ENCODE results near the gene TTLL11. TPM values are rescaled to one million over a fixed set of nuclear protein-coding genes. Genes with fewer than 3 reads are reported as not detected.

Gene TTLL11
- total RNA-seq, 1 experiment from 2014 or later: 1.5 TPM

DNA sequence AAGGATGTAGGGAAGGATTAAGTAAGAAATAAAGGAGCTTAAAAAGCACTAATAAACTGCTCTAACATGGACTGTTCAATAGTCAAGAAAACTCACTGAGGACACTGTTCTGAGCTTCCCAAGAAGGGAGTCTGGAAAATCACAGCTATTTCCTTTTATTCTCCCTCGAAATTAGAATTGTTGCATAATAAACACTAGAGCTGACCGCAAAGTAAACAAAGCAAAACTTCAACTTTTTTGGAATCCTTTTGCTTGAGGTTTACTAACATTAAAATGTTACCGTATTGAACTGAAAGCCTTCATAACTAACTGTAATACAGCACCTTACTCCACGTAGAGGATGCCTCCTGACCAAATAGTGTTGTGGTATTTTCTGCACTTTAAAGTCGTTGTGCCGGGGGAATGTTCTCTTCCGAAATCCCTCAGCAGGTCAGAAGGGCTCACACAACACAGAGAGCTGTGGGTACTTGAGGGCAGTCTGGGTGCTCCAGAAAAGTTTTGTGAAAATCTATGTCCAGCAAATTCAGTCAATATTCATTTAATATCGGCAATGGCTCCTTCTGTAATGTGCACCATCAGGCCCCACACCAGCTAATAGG lies 59.2 kb downstream of the TTLL11 start:
- Histone ChIP-seq H3T11ph (ENCODE audit: low read length) (no peak overlapping the region), H3K56ac (ENCODE audit: insufficient read length, low read depth, low read length) (no peak overlapping the region), H4K91ac (ENCODE audit: insufficient read length, low read depth, low read length) (no peak overlapping the region), H2BK5ac (ENCODE audit: insufficient read length, low read length) (no peak overlapping the region), H3K27me3 (ENCODE audit: insufficient read depth, low read length) (no peaks in the 10 kb centered on the region), H3K23me2 (ENCODE audit: insufficient read length, low read depth, low read length, poor library complexity, severe bottlenecking) (no peaks in the 10 kb centered on the region), H4K20me1 (ENCODE audit: control insufficient read depth, insufficient read depth, insufficient read length) (no peaks in the 10 kb centered on the region), H3K4ac (ENCODE audit: low read depth, low read length) (no peak overlapping the region), H3K79me1 (ENCODE audit: insufficient read depth, low read depth, low read length, poor library complexity, severe bottlenecking) (no peaks in the 10 kb centered on the region), H2AFZ (ENCODE audit: low read length) (no peak overlapping the region), H3K4me1 (ENCODE audit: insufficient read depth, low read length) (peaks cover 3% of the 10 kb centered on the region; the same call in 1 of the 2 replicates), H3K14ac (ENCODE audit: insufficient read depth, low read length) (no peak overlapping the region), H3K23ac (ENCODE audit: insufficient read length, low read depth, low read length) (no peak overlapping the region), H2BK120ac (ENCODE audit: low read depth, low read length, poor library complexity, severe bottlenecking) (no peak overlapping the region), H3K79me2 (ENCODE audit: insufficient read depth, low read length) (no peaks in the 10 kb centered on the region), H2BK20ac (ENCODE audit: low read depth, low read length, poor library complexity, severe bottlenecking) (no peak overlapping the region), H3K18ac (ENCODE audit: insufficient read length, low read depth, low read length) (no peak overlapping the region), H3K9me3 (ENCODE audit: control insufficient read depth, low read depth, low read length) (no peaks in the 10 kb centered on the region), H3K9ac (ENCODE audit: extremely low read depth, insufficient read length, low read length) (no peak overlapping the region), H3K4me2 (ENCODE audit: insufficient read depth, insufficient read length, low read length) (no peak overlapping the region), H2BK15ac (ENCODE audit: low read depth, low read length) (no peak overlapping the region), H3K27ac (ENCODE audit: insufficient read length, low read depth, low read length) (no peak overlapping the region), H4K8ac (replicated peaks; ENCODE audit: insufficient read length, low read depth, low read length) (no peak overlapping the region), H2BK12ac (ENCODE audit: insufficient read length, low read depth, low read length) (no peak overlapping the region), H2AK5ac (ENCODE audit: insufficient read length, low read length) (no peak overlapping the region), H4K5ac (ENCODE audit: insufficient read length, low read depth, low read length) (no peak overlapping the region)
- Mint-ChIP-seq H3K27ac (peak overlapping the region in 1 of 3 experiments; percentile 42; a peak in 1 of 7 replicates), H3K4me1 (peaks cover 20 to 27% of the 10 kb centered on the region in 2 experiments), H3K27me3 (ENCODE audit: low read depth) (peaks cover 3% of the 10 kb centered on the region; the same call in 1 of the 2 replicates), H3K36me3 (ENCODE audit: insufficient read depth in 1 of 3, low read depth in 3 of 3) (no peaks in the 10 kb centered on the region), H3K9me3 (no peaks in the 10 kb centered on the region), H3K4me3 (no peak overlapping the region)
- TF ChIP-seq, protein P1, sequence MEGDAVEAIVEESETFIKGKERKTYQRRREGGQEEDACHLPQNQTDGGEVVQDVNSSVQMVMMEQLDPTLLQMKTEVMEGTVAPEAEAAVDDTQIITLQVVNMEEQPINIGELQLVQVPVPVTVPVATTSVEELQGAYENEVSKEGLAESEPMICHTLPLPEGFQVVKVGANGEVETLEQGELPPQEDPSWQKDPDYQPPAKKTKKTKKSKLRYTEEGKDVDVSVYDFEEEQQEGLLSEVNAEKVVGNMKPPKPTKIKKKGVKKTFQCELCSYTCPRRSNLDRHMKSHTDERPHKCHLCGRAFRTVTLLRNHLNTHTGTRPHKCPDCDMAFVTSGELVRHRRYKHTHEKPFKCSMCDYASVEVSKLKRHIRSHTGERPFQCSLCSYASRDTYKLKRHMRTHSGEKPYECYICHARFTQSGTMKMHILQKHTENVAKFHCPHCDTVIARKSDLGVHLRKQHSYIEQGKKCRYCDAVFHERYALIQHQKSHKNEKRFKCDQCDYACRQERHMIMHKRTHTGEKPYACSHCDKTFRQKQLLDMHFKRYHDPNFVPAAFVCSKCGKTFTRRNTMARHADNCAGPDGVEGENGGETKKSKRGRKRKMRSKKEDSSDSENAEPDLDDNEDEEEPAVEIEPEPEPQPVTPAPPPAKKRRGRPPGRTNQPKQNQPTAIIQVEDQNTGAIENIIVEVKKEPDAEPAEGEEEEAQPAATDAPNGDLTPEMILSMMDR (conservative IDR thresholded peaks at IDR 0.05): no peak
- no peak for DNase-seq
- no CpG with 5 or more reads among the region's 8 CpGs for WGBS (ENCODE audit: extremely low coverage, insufficient read length, low lambda C conversion rate)

Data from H9 (cell line).